Measurements from ENCODE around the gene PSD4.

The PSD4 gene

GRCh38 chr2:113186433-113186796, 12.6 kb downstream of the PSD4 start:
- DNase-seq, result no peak

- no peak for DNase-seq
Observed at GRCh38 chr2:113187771-113188170, 14.0 kb downstream of the PSD4 start.

GRCh38 chr2:113190871-113191270, 17.1 kb downstream of the PSD4 start:
- DNase-seq, result no peak

GRCh38 chr2:113192459-113193100, 18.8 kb downstream of the PSD4 start:
- no peak for DNase-seq

- no peak for DNase-seq
Observed at GRCh38 chr2:113195923-113196501, 22.2 kb downstream of the PSD4 start.

- DNase-seq, result no peak
Observed at GRCh38 chr2:113196839-113197238, 23.1 kb downstream of the PSD4 start.

GRCh38 chr2:113197347-113198047, 23.7 kb downstream of the PSD4 start:
- no peak for DNase-seq

GRCh38 chr2:113198048-113198789, 24.4 kb downstream of the PSD4 start:
- no peak for DNase-seq

GRCh38 chr2:113198790-113199612, 25.2 kb downstream of the PSD4 start:
- peak; percentile 53 to 64 for DNase-seq

GRCh38 chr2:113200236-113200635, 26.5 kb downstream of the PSD4 start:
- no peak for DNase-seq

GRCh38 chr2:113200736-113201490, 27.1 kb downstream of the PSD4 start:
- no peak for DNase-seq

GRCh38 chr2:113201496-113202304, 27.9 kb downstream of the PSD4 start:
- no peak for DNase-seq

- no peak for DNase-seq
Observed at GRCh38 chr2:113202305-113203216, 28.8 kb downstream of the PSD4 start.

GRCh38 chr2:113203217-113203530, 29.4 kb downstream of the PSD4 start:
- no peak for DNase-seq

- DNase-seq, result peak; percentile 41 to 57
Observed at GRCh38 chr2:113203901-113204519, 30.2 kb downstream of the PSD4 start.

- DNase-seq, result no peak
Observed at GRCh38 chr2:113206251-113206650, 32.5 kb downstream of the PSD4 start.

- DNase-seq, result no peak
Observed at GRCh38 chr2:113207021-113207420, 33.2 kb downstream of the PSD4 start.

GRCh38 chr2:113208396-113208795, 34.6 kb downstream of the PSD4 start:
- DNase-seq, result no peak

GRCh38 chr2:113209011-113209645, 35.4 kb downstream of the PSD4 start:
- DNase-seq, result no peak

All from SHP77 (cell line).